Measurements from ENCODE around the gene KLK14. TPM values are rescaled to one million over a fixed set of nuclear protein-coding genes. Genes with fewer than 3 reads are reported as not detected.

KLK14 gene
- total RNA-seq, 4 donors from 2014 or later: 0.82 TPM; not detected in 3

GRCh38 chr19:51043497-51043896, 39.2 kb downstream of the KLK14 start:
- 67 to 83% methylated on average over 1 to 9 of the region's 9 CpGs for WGBS, 2 donors (ENCODE audit: low coverage in 1 of 2)
- H3K4me3 ChIP-seq: no peak overlapping the region
- intact Hi-C loops (cut with DNase I; ENCODE audit: low total_unique reads): no loop called here
- in situ Hi-C loops (cut with MboI; ENCODE audit: low pct_ligation_motif_present in 1 of 4, low pct_unique_long_range_greater_than_20kb in 1 of 4, low sequenced_read_pairs in 3 of 4): no loop called here
- DNase-seq: no peak
- TF ChIP-seq EP300 (IDR thresholded peaks at IDR 0.05; ENCODE audit: low read depth): no peak
- TF ChIP-seq CTCF (IDR thresholded peaks at IDR 0.05): no peak
- TF ChIP-seq POLR2AphosphoS5 (IDR thresholded peaks at IDR 0.05): no peak
- TF ChIP-seq POLR2A (IDR thresholded peaks at IDR 0.05): no peak
- H3K36me3 ChIP-seq: no peaks in the 10 kb centered on the region
- H3K9me3 ChIP-seq: no peaks in the 10 kb centered on the region
- H3K4me1 ChIP-seq: no peaks in the 10 kb centered on the region
- no peak overlapping the region for H3K27ac ChIP-seq
- peaks cover 3% of the 10 kb centered on the region for H3K27me3 ChIP-seq

GRCh38 chr19:51040151-51040550, 42.5 kb downstream of the KLK14 start:
- Histone ChIP-seq H3K4me1 (no peaks in the 10 kb centered on the region), H3K4me3 (no peak overlapping the region), H3K9me3 (no peaks in the 10 kb centered on the region), H3K27me3 (no peaks in the 10 kb centered on the region), H3K27ac (no peak overlapping the region), H3K36me3 (no peaks in the 10 kb centered on the region)
- intact Hi-C loops (cut with DNase I; ENCODE audit: low total_unique reads): no loop called here
- TF ChIP-seq POLR2A (IDR thresholded peaks at IDR 0.05): no peak
- TF ChIP-seq EP300 (IDR thresholded peaks at IDR 0.05; ENCODE audit: low read depth): no peak
- TF ChIP-seq CTCF (IDR thresholded peaks at IDR 0.05): no peak
- no peak for TF ChIP-seq POLR2AphosphoS5 (IDR thresholded peaks at IDR 0.05)
- in situ Hi-C loops (cut with MboI; ENCODE audit: low pct_ligation_motif_present in 1 of 4, low pct_unique_long_range_greater_than_20kb in 1 of 4, low sequenced_read_pairs in 3 of 4): no loop called here
- 83 to 84% methylated on average over 5 to 6 of the region's 6 CpGs for WGBS, 2 donors (ENCODE audit: low coverage in 1 of 2)
- DNase-seq: no peak

- Histone ChIP-seq H3K27me3 (no peaks in the 10 kb centered on the region), H3K27ac (no peak overlapping the region), H3K9me3 (no peaks in the 10 kb centered on the region), H3K36me3 (no peaks in the 10 kb centered on the region), H3K4me3 (no peak overlapping the region), H3K4me1 (no peaks in the 10 kb centered on the region)
- 43 to 50% methylated on average over 9 of the region's 9 CpGs for WGBS, 2 donors (ENCODE audit: low coverage in 1 of 2)
- no peak for DNase-seq
- no peak for TF ChIP-seq POLR2AphosphoS5 (IDR thresholded peaks at IDR 0.05)
- TF ChIP-seq EP300 (IDR thresholded peaks at IDR 0.05; ENCODE audit: low read depth): no peak
- TF ChIP-seq CTCF (IDR thresholded peaks at IDR 0.05): no peak
- no peak for TF ChIP-seq POLR2A (IDR thresholded peaks at IDR 0.05)
- intact Hi-C loops (cut with DNase I; ENCODE audit: low total_unique reads) (no loop called here), in situ Hi-C loops (cut with MboI; ENCODE audit: low pct_ligation_motif_present in 1 of 4, low pct_unique_long_range_greater_than_20kb in 1 of 4, low sequenced_read_pairs in 3 of 4) (no loop called here)
Observed at GRCh38 chr19:51036519-51036918, 46.2 kb downstream of the KLK14 start.

- Histone ChIP-seq H3K4me3 (no peak within 1 kb of the TSS), H3K27me3 (no peaks in the 10 kb centered on the region), H3K36me3 (no peaks in the 10 kb centered on the region), H3K27ac (no peak within 1 kb of the TSS), H3K4me1 (no peaks in the 10 kb centered on the region), H3K9me3 (no peaks in the 10 kb centered on the region)
- TF ChIP-seq EP300 (IDR thresholded peaks at IDR 0.05; ENCODE audit: low read depth): no peak
- no peak for TF ChIP-seq POLR2AphosphoS5 (IDR thresholded peaks at IDR 0.05)
- no peak for TF ChIP-seq CTCF (IDR thresholded peaks at IDR 0.05)
- TF ChIP-seq POLR2A (IDR thresholded peaks at IDR 0.05): no peak
- intact Hi-C loops (cut with DNase I; ENCODE audit: low total_unique reads) (loop anchor here (1.0 kb wide), 1 partner anchor 38 kb away; no protein-coding TSS in a partner anchor), in situ Hi-C loops (cut with MboI; ENCODE audit: low pct_ligation_motif_present in 1 of 4, low pct_unique_long_range_greater_than_20kb in 1 of 4, low sequenced_read_pairs in 3 of 4) (no loop called here)
- no peak for DNase-seq
- 24 to 34% methylated on average over 4 to 11 of the region's 11 CpGs for WGBS, 2 donors (ENCODE audit: low coverage in 1 of 2)
Observed at GRCh38 chr19:51034704-51035103, 48.0 kb downstream of the KLK14 start, which contains the start of gene KLK12. Gene KLK12 (minus strand): TSS chr19:51035002. CDS start chr19:51034621, 381 bp downstream.
